GM19468 (cell line): Measurements from ENCODE around the gene SERTAD2.

Source experiments
- ATAC-seq: cut with Tn5 transposase; IDR thresholded peaks from one replicate; pipeline ENCODE4 v1.9.1; 2021; ENCODE audit warnings: mild to moderate bottlenecking, moderate library complexity, moderate number of reproducible peaks; ENCODE audit not compliant: unreplicated experiment; ENCODE audit errors: extremely low read depth

Gene SERTAD2

DNA sequence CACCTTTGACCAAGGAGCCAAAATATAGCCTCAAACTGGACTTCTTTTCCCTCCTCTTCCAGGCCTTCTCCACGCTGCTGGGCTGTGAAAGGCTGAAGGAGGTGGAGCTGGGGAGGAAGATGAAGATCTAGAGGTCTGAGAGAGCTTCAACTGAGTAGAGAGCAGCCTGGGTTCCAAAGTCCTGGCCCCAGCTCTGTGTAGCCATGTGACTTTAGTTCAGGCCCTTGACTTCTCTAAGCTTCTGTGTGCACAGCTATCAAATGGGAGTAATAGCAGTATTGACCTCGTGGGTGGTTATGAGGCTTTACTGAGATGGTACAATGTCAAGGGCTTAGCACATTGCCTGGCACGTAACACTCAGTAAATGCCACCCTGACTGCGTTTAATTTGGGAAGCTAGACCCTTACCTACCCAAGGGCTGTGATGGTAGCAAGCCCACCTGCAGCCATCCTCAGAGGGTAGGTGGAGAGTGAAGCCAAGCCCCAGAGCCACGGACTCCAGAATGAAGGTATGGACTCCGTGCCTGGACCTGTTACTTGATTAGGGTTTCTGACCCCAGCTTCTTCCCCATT is 38.4 kb downstream of the SERTAD2 start:
- no peak for ATAC-seq

DNA sequence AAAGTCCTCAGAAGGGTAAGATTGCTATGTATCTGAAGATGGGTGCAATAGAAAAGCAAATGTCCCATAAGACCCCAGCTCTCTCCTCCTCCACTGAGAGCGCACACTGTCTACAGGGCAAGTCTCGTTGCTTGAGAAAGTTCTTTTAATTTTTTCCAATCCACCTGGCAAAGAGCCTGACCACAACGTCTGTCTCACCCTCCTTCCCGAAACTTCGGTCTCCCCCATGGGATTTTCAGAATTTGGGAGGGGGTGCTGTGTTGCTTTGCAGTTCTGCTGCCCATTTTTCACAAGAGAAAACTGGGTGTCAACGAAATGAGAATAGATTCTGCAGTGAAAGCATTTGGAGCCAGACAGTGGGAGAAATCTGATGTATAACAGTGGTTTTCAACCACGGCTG is 40.4 kb downstream of the SERTAD2 start:
- ATAC-seq = no peak

DNA sequence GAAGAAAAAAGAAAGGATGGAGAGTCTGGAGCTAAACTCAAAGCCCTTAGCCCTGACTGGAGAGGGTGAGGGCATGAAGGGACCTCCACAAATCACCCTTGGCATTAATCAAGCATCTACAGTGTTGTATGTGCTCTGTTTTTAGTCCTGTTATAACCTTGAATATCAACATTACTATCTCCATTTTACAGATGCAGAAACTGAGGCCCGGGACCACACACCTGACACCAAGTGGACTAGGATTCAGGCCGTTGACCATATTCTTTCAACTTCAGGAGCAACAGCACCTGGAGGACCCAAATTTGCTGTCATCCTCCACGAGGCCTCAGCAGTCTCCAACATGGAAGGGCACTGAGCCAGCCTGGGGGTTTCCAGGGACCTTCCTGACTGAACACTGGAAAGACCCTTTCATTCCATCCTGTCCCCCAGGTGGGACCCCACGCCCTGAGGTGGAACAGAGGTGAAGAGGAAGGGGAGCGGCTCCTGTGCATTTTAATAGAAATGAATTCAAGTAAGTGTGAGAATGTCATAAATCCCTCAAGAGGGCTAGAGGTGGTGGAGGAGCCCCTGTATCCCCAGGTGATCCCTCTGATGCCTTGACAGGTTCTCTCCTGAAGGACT is 41.0 kb downstream of the SERTAD2 start:
- no peak for ATAC-seq

DNA sequence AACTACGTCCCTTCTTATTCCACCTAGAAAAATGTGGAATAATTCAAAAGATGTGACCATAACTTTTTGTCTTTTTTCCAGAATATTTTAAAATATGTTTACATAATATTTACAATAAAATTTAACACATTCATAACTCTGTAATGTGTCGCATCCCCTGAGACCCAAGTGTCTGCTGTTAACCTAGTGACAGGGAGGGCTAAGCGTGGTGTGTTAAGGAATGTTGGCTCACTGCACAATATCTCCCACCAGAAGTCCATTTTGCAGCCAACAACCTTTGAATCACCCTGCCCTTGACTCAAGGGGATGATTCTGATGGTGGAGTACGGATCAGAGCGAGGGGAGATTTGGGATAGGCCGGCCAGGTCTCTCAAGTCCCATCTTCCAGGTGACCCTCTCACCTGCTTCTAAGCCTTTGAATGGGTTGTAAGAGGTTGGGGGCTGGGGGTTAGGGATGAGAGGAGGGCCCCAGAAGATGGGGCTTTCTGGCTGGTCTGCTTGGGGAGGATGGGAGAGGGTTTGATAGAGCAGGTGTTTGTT is 43.3 kb downstream of the SERTAD2 start:
- ATAC-seq = no peak

DNA sequence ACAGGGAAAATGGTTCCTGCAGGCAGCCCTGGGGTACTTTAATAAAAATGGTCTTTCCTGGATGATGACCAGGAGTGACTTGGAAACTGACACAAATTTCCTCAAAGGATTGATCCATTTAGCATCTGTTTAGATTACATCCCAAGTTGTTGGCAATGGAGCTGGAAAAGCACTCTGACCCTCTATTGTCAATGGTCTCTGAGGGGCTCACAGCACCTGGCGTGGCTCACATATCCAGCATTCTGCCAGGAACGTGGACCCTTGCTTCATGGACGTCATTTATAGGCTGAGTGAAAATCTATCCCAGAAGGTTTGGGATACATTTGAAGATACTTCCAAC is 43.8 kb downstream of the SERTAD2 start:
- no peak for ATAC-seq

DNA sequence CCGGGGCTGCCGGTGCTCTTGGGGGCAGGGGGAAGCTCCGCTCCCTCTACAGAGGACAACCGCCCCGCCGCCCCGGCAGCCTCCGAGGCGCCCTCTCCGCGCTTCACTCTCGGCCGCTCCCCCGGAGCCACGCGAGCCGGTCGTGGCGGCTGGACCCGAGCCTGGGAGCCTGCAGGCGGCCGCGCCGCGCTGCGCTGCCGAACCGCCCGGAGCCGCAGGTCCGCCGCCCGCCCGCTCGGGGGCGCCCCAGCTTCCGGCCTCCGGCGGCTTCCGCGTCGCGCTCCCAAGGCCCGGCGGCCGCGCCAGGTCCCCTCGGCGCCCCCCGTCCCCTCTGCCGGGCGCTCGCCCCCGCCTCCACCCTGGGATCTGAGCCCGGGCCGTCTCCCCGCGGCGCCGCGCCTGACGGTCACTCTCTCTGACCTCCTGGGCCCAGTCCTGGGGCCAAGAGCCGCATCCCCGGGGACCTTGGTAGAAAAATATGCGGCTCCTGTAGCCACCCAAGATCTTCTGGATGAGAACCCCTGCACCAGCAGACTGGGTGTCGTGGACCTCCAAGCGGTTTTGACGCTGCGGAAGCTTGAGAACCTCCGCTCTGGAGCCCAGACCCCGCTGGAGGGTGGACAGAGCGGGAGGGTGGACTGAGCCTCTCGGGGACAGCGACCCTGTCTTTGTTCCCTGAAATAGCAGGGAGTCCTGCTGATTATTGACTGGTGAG is 44.3 kb downstream of the SERTAD2 start:
- ATAC-seq = peak; percentile 24

DNA sequence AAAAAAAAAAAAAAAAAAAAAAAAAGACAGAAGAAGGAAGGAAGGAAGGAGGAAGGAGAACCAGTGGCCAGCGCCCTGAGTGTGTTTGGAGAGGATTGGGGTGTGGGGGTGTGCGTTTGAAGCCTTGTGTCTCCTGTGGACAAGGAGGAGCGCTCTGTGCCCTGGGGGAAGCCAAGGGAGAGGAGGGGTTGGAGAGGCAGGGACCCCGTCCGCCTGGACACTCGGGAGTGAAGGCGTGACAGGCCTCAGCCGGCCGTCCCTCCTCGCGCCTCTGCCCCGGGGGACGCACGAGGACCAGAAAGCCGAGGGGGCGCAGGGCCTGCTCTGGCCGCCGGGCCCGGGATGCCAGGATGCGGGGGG is 44.9 kb downstream of the SERTAD2 start:
- no peak for ATAC-seq

DNA sequence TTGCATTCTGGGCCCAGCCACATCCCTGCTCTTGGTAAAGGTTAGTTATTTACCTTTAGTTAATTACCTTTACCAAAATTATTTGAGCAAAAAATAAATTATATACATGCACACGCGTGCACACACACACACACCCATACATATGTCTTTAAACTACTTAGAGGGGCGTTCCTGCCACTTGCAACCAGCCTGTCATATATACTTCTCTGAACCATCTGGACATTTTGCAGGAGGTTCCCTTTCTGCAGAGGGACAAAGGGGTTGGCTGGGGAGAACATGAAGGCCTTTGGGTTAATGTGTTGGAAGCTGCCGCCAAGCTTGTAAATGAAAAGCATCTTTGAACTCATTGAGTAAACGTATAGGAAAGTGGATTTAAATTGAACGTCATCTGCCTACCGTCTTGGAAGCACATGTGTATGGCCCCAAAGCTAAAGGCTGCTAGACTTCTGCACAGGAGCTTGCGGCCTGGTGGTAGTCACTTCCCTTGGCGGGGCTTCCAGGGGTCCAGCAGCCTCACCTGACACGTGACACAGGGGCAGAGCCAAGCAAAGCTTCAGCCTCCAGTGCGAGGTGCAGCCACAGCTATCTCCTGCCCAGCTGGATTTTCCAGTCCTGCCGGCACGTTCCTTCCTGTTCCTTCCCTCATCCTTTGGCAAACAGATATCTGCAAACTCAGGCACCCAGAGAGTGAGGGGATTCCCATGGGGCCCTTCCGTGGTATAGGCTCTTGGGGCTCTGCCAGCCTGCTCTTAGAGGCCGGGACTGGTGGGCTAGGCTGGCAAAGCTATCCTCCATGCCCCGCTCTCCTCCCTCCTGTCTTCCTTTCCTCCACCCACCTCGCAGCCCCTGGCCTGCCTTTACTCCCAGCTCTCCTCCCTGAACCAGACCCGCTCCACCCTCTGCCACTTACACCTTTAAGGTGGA is 46.1 kb downstream of the SERTAD2 start:
- ATAC-seq = no peak

DNA sequence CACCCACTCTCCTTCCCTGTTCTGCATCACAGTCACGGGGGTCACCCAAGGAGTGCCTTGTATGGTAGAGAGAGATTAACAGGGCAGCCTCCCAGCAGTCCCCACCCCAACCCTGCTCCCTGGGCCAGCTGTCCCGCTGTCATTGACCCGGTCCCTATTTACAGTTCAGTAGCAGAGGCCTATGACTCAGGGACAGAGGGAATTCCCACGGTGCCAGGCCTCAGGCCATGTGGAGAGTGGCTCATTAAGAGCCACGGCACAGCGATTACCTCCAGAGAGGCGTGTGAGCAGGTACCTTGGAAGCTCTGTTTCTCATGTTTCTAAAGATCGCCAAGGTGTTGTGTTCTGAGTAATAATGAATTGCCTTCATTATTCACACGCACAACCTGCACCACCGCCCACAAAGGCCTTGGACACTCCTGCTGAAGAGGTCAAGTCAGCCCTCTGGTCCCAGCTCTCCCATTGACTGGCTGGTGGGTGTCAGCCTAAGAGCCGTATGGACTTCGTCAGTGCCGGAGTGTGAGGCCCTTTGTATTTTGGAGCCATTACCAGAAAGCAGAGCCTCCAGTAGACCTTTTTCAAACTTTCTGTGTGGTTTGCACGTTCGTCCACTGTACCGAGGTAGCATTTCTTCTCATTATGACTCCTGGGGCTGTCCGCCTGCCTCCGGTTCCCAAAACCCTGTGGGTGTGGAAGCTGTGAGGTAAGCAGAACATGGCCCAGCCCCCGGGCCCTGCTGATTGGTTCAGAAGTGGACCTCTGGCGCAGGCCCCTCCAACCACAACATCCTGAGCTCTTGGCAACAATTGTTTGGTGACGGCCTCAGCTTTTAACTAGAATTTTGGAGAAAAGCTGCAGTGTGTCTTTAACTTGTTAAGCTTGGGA is 47.0 kb downstream of the SERTAD2 start:
- peak; percentile 74 for ATAC-seq

DNA sequence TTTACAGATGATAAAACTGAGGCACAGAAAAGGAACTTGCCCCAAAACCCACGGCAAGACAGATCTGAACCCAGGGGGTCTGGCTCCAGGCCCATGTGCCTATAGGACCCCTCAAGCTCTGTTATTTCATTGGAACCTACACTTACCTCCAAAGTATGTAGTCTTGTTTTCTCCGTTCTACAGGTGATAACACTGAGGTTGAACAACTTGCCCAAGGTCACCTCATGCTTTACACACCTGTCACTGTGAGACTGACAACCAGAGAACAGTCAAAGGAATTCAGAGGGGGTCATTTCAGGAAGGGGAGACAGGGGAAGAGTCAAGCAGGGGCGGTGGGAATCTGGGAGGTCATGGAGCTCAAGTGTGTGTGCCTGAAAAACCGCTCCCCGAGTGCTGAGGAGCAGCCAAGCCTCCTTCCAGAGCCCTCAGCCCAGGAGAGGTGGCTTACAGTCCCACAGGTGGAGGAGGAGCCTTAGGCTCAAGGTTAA is 47.7 kb downstream of the SERTAD2 start:
- ATAC-seq = no peak

DNA sequence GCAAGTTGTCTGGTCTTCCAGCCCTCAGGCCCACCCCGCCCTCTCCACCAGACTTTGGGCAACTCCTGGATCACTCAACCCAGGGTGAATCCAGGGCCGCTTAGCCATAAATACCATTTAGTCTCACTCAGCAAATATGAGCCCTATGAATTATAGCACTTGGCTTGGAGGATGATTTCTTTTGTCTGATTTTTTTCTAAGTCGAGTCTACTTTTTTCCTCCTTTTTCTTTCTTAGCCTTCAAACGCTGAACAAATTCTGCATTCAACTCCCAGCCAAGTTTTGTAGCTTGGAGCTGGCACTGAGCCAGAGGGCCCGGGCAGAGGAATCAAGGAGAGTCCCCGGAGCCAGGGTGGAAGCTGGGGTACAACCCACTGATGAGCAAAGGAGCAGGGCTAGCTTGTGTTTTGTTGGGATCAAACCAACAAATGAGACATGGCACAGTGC is 48.7 kb downstream of the SERTAD2 start:
- no peak for ATAC-seq

DNA sequence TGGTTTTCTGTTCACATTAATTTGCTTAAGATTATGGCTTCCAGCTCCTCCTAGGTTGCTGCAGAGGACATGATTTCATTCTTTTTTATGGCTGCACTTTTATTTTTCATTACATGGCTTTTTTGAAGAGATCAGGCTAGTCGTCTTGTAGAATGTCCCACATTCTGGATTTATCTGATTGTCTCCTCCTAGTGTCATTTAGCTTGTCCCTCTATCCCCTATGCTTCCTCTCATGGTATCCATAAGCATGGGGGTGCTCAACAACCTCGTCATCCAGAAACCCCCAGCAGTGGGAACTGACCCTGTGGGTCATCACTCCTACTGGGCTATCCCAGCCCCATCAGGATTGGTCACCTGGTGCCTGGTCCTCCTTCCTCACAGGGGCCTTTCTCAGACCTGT is 49.6 kb downstream of the SERTAD2 start:
- ATAC-seq = no peak

DNA sequence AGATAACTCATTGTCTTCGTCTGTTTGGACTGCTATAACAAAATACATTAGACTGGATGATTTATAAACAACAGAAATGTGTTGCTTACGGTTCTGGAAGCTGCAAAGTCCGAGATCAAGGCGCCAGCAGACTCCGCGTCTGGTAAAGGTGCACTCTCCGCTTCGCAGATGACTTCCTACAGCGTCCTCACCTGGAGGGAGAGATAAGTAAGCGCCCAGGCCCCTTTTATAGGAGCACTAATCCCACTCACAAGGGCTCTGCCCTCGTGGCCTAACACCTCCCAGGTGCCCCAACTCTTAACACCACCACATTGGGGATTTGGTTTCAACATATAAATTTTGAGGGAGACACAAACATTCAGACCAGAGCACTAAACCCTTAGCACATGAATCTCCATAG is 51.3 kb downstream of the SERTAD2 start:
- no peak for ATAC-seq

DNA sequence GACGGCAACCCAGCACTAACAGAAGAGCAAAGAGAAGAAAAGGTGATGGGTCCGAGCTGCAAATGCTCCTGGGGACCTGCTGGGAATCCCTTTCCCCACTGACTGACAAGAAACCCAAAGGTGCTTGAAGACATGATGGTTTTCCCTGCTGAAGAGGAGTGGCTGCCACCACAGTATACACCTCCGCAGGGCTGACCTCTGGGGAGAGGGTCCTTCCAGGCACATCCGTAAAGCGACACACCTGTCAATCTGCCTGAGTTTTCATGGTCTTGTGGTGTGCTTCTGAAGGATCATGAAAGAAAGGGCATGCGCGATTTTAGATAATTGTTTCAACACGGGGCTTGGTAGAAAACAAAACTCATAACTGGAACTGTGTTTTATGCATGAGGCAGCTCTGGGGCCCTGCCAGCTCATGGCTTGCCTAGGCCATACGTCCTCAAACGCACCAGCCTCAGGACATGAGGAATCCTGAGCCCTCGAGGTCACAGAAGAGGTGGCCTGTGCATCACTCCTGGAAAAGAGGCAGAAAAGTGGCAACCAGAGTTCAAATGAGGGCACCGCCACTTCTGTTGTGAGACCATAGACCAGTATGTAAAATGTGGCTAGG is 51.8 kb downstream of the SERTAD2 start:
- ATAC-seq = no peak

DNA sequence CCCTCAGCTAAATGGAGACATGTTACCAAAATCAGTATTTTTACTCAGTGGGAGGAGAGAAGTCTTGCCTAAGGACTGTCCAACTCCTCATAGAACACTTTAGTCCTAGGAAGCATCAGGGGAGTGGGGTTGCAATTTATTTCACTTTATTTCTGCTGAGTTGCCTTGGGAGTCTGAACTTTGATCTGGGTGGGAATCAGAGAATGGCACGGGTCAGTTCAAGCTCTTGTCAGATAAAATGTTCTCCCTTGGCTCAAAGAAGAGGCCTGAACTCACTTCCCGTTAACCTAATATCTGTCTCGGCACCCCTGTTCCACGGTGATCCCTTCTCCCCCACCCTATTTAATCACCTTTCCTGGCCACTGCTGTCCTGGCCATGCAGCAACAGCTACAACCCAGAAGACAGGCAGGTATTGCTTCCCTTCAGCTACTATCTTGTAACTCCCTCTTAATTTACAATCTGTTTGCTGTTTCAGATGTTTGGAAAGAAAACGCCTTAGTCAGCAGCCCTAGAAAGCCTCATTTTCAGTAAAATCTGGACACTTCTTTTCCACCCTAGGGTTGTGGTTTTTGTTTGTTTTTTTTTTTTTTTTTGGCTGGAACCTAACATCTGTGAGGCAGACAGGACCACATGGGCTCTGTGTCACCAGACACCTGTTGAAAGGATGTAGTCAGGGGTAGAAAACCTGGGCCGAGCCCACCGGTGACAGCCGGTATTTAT is 52.5 kb downstream of the SERTAD2 start:
- no peak for ATAC-seq

DNA sequence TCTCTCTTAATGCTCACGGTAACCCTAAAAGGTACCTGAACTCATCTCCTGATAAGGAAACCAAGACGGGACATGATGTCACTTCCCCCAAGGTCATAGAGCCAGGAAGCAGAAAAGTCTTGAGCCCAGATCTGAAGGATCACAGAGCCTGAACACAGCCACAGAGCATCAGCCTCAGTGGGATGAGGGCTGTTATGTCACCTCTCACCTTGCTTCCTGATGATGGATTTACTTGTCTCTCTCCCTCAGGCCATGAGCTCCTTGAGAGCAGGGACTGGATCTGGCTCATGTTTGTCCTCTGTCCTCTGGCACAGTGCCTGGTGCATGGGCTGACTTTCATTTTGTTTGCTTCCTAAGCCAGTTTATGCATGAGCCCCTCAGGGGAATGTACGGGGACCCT is 54.2 kb downstream of the SERTAD2 start:
- ATAC-seq = no peak

DNA sequence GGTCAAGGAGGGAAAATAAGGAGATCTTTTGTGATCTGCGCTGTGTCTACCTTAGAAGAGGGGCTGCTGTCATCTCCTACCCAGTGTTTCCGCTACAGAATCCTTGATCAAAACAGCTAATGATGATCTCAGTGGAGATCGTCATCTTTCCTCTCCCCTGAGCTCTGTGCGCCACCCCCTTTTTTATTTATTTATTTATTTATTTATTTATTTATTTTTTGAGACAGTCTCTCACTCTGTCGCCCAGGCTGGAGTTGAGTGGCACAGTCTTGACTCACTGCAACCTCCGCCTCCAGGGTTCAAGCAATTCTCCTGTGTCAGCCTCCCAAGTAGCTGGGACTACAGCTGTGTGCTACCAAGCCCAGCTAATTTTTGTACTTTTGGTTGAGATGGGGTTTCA is 55.5 kb downstream of the SERTAD2 start:
- no peak for ATAC-seq

DNA sequence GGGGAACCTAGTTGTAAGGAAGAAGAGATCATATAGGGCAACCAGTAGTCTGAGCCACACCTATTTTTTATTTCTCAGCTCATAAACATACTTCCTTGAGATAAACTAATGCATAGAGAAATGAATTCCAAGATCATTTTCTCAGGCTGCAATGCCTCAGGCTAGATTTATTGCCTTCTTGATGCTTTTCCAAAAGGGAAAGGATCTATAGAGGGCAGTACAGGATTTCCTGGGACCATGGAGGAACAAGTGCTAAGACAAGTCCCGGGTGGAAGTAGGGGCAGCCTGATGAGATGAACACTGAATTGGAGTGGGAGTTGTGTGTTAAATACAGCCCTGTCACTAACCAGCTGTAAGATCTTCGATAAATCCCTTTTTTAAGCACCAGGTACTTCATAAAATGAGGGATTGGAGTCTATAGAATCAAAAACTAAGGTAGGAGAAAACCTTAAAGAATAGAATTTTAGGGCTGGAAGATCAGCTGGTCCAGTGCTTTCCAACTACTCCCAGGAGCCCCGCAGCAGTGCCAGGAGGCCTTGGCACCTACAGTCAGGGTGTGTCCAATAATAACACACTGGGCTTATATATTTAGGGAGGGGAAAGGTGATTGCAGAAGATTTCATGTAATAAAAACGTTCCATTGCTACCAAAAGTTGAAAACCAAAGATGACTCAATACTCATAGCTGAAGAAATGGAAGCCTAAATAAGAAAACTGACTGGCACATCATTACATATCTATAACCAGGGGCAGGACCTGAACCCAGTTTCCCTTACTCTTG is 58.1 kb downstream of the SERTAD2 start:
- ATAC-seq = no peak
